ENCODE results near the gene CARD6. TPM values are rescaled to one million over a fixed set of nuclear protein-coding genes. Genes with fewer than 3 reads are reported as not detected.

The CARD6 gene
- total RNA-seq, 1 donor from 2014 or later = 6.4 TPM

GRCh38 chr5:40909723-40910122 lies 68.6 kb downstream of the CARD6 start:
- ATAC-seq = no peak
- intact Hi-C loops (cut with micrococcal nuclease) = loop anchor here (10.0 kb wide), 1 partner anchor 365 kb away; no protein-coding TSS in a partner anchor
- no peak for DNase-seq

Other genes starting within 250 kb of the CARD6 start
- gene PTGER4, start 161.5 kb upstream of the CARD6 start, total RNA-seq = 6.6 TPM
- gene TTC33, start 85.4 kb upstream of the CARD6 start, total RNA-seq = 14.8 TPM
- gene PRKAA1, start 43.0 kb upstream of the CARD6 start, total RNA-seq = 35.9 TPM
- gene RPL37, start 6.1 kb upstream of the CARD6 start, total RNA-seq = 619 TPM
- gene C7, start 68.1 kb downstream of the CARD6 start, total RNA-seq = 199 TPM
- not detected for gene MROH2B, start 230.0 kb downstream of the CARD6 start, total RNA-seq

All from left ventricle myocardium superior (tissue), 1 donor.